ACC112 (cell line): Measurements from ENCODE around the gene RNF34.

ENCODE experiments used
- H2AFZ ChIP-seq: fragments of 200-600 bp; sonication (generic); one replicate; pipeline ENCODE4 v1.6.0; 2017; ENCODE audit warnings: antibody characterized with exemption, low read length; ENCODE audit not compliant: unreplicated experiment
- H3K27ac ChIP-seq: fragments of 200-600 bp; sonication (generic); 2 replicates; pipeline ENCODE4 v1.5.1; 2014; ENCODE audit warnings: low read depth, mild to moderate bottlenecking, antibody characterized with exemption, low read length, moderate library complexity
- H3K27me3 ChIP-seq: fragments of 200-600 bp; sonication (generic); 2 replicates; pipeline ENCODE4 v1.6.1; 2014; ENCODE audit warnings: mild to moderate bottlenecking, antibody characterized with exemption, low read length, moderate library complexity, mixed read lengths; ENCODE audit not compliant: insufficient read depth
- H3K36me3 ChIP-seq: fragments of 200-600 bp; sonication (generic); 2 replicates; pipeline ENCODE4 v1.6.1; 2016; ENCODE audit warnings: mild to moderate bottlenecking, antibody characterized with exemption, low read length, moderate library complexity, mixed read lengths; ENCODE audit not compliant: insufficient read depth
- H3K4me1 ChIP-seq: fragments of 200-600 bp; sonication (generic); one replicate; pipeline ENCODE4 v1.6.1; 2016; ENCODE audit warnings: low read length, mixed read lengths; ENCODE audit not compliant: insufficient read depth, unreplicated experiment, control insufficient read depth
- H3K4me3 ChIP-seq: fragments of 200-600 bp; sonication (generic); 2 replicates; pipeline ENCODE4 v1.5.1; 2014; ENCODE audit warnings: mild to moderate bottlenecking, low read depth, low read length
- H3K79me2 ChIP-seq: fragments of 200-600 bp; sonication (generic); one replicate; pipeline ENCODE4 v1.6.0; 2016; ENCODE audit warnings: low read length; ENCODE audit not compliant: control insufficient read depth, unreplicated experiment, insufficient read depth

RNF34 gene

GRCh38 chr12:121467638-121468498 lies 68.0 kb downstream of the RNF34 start:
- H3K4me3 ChIP-seq: peak overlapping the region; percentile 78
- peaks cover 8% of the 10 kb centered on the region for H3K4me1 ChIP-seq
- no peak overlapping the region for H2AFZ ChIP-seq
- no peak overlapping the region for H3K27ac ChIP-seq
- peaks cover 24% of the 10 kb centered on the region for H3K79me2 ChIP-seq
- H3K27me3 ChIP-seq: no peaks in the 10 kb centered on the region
- H3K36me3 ChIP-seq: no peaks in the 10 kb centered on the region

GRCh38 chr12:121468499-121468801 lies 68.5 kb downstream of the RNF34 start:
- Histone ChIP-seq H3K36me3 (no peaks in the 10 kb centered on the region), H3K4me1 (peaks cover 8% of the 10 kb centered on the region), H3K27ac (no peak overlapping the region), H3K4me3 (no peak overlapping the region), H2AFZ (no peak overlapping the region), H3K79me2 (peaks cover 24% of the 10 kb centered on the region), H3K27me3 (no peaks in the 10 kb centered on the region)

GRCh38 chr12:121470751-121471150 lies 70.8 kb downstream of the RNF34 start:
- Histone ChIP-seq H3K27me3 (no peaks in the 10 kb centered on the region), H3K27ac (no peak overlapping the region), H2AFZ (no peak overlapping the region), H3K36me3 (no peaks in the 10 kb centered on the region), H3K4me1 (peaks cover 5% of the 10 kb centered on the region), H3K79me2 (peaks cover 4% of the 10 kb centered on the region), H3K4me3 (no peak overlapping the region)

- H3K27me3 ChIP-seq: no peaks in the 10 kb centered on the region
- H3K36me3 ChIP-seq: no peaks in the 10 kb centered on the region
- no peak overlapping the region for H2AFZ ChIP-seq
- H3K4me1 ChIP-seq: peaks cover 3% of the 10 kb centered on the region
- H3K79me2 ChIP-seq: no peaks in the 10 kb centered on the region
- H3K4me3 ChIP-seq: no peak overlapping the region
- no peak overlapping the region for H3K27ac ChIP-seq
These were observed 72.4 kb downstream of the RNF34 start for GRCh38 chr12:121472150-121472905.
